PC-9 (cell line): ENCODE results near the gene PDE1C. TPM values are rescaled to one million over a fixed set of nuclear protein-coding genes. Genes with fewer than 3 reads are reported as not detected.

Experiments
- BruUV-seq: library from RNA; stranded (reverse); fragments of 400-500 nt; replicated peaks from 2 replicates; lab custom pipeline; 2021; lab: Mats Ljungman, UMichigan
- CTCF ChIA-PET: fragments of 300-600 bp; sonication (Branson Sonifier 250); formaldehyde crosslinking; loops from one replicate; lab custom pipeline; 2022; ENCODE audit warnings: antibody characterized with exemption; lab: Charles Lee
- POLR2A ChIA-PET: fragments of 300-600 bp; sonication (Branson Sonifier 250); formaldehyde crosslinking; loops from one replicate; lab custom pipeline; 2022; ENCODE audit warnings: antibody characterized with exemption; ENCODE audit not compliant: unreplicated experiment; lab: Charles Lee
- DNase-seq, 2 experiments: peaks; one replicate each; pipeline versions ENCODE4 v3.0.0 to v3.0.0-alpha.2; 2015 to 2022; ENCODE audit warnings: mixed read lengths in 1 of 2
- H2AFZ ChIP-seq: fragments of 200-600 bp; sonication (generic); 2 replicates; pipeline ENCODE4 v1.8.1; 2017; ENCODE audit warnings: antibody characterized with exemption
- H3F3A ChIP-seq: fragments of 200-600 bp; sonication (generic); 2 replicates; pipeline ENCODE4 v1.8.1; 2017; ENCODE audit warnings: antibody characterized with exemption, mild to moderate bottlenecking, low read depth; ENCODE audit not compliant: insufficient read depth
- H3K27ac ChIP-seq: fragments of 200-600 bp; sonication (generic); 2 replicates; pipeline ENCODE4 v1.6.1; 2016; ENCODE audit warnings: mixed run types
- H3K27me3 ChIP-seq: fragments of 200-600 bp; sonication (generic); 2 replicates; pipeline ENCODE4 v1.6.1; 2016; ENCODE audit warnings: low read depth, mixed run types; ENCODE audit not compliant: insufficient read depth
- H3K36me3 ChIP-seq: fragments of 200-600 bp; sonication (generic); 2 replicates; pipeline ENCODE4 v1.6.1; 2016; ENCODE audit warnings: low read depth, mixed run types
- H3K4me1 ChIP-seq: fragments of 200-600 bp; sonication (generic); replicated peaks from 2 replicates; pipeline ENCODE4 v1.6.1; 2016; ENCODE audit warnings: mixed run types; ENCODE audit not compliant: insufficient read depth
- H3K4me2 ChIP-seq: fragments of 200-600 bp; sonication (generic); 2 replicates; pipeline ENCODE4 v1.6.1; 2017; ENCODE audit warnings: mixed run types
- H3K4me3 ChIP-seq: fragments of 200-600 bp; sonication (generic); 2 replicates; pipeline ENCODE4 v1.6.1; 2016; ENCODE audit warnings: mixed run types
- H3K79me2 ChIP-seq: fragments of 200-600 bp; sonication (generic); 2 replicates; pipeline ENCODE4 v1.6.1; 2017; ENCODE audit warnings: low read depth, mixed run types
- H3K9me2 ChIP-seq: fragments of 200-600 bp; sonication (generic); 2 replicates; pipeline ENCODE4 v1.8.1; 2017; ENCODE audit warnings: mild to moderate bottlenecking; ENCODE audit not compliant: insufficient read depth
- H3K9me3 ChIP-seq: fragments of 200-600 bp; sonication (generic); 2 replicates; pipeline ENCODE4 v1.8.1; 2016; ENCODE audit warnings: low read depth; ENCODE audit not compliant: insufficient read depth
- H4K20me1 ChIP-seq: fragments of 200-600 bp; sonication (generic); 2 replicates; pipeline ENCODE4 v1.8.1; 2017; ENCODE audit not compliant: insufficient read depth
- CTCF ChIP-seq: fragments of 200-600 bp; sonication (generic); conservative IDR thresholded peaks from 2 replicates; pipeline ENCODE4 v1.6.1; 2017; ENCODE audit warnings: mixed run types, antibody characterized with exemption, mild to moderate bottlenecking, moderate library complexity
- EZH2 ChIP-seq: fragments of 200-600 bp; sonication (generic); IDR thresholded peaks from 2 replicates; pipeline ENCODE4 v1.8.0; 2017; ENCODE audit warnings: antibody characterized with exemption, low read depth
- intact Hi-C: fragments of 100-400 bp; cut with micrococcal nuclease; formaldehyde crosslinking; loops from one replicate; pipeline ENCODE4 v1.10.0; 2022; ENCODE audit not compliant: unreplicated experiment
- total RNA-seq: library from RNA; stranded (reverse); gene quantifications from 2 replicates; pipeline ENCODE4 v1.2.3, GENCODE V29; 2021

The PDE1C gene
- total RNA-seq, 1 experiment from 2014 or later, result 1.7 TPM

- Histone ChIP-seq H3K27me3 (no peaks in the 10 kb centered on the region), H3K79me2 (no peaks in the 10 kb centered on the region), H3F3A (no peaks in the 10 kb centered on the region), H4K20me1 (no peaks in the 10 kb centered on the region), H2AFZ (no peak overlapping the region), H3K9me2 (no peaks in the 10 kb centered on the region), H3K4me3 (no peak overlapping the region), H3K36me3 (no peaks in the 10 kb centered on the region), H3K9me3 (no peaks in the 10 kb centered on the region), H3K4me2 (no peak overlapping the region), H3K4me1 (no peaks in the 10 kb centered on the region), H3K27ac (no peak overlapping the region)
- BruUV-seq, result no TSS peak
- TF ChIP-seq EZH2 (no peak), CTCF (no peak)
- CTCF ChIA-PET, result no interaction called here
- POLR2A ChIA-PET, result no interaction called here
- no peak for DNase-seq
- intact Hi-C loops, result no loop called here
Measured at GRCh38 chr7:32103361-32103760, 33.2 kb upstream of the PDE1C start.

GRCh38 chr7:32102432-32102873 lies 32.2 kb upstream of the PDE1C start:
- CTCF ChIA-PET, result no interaction called here

GRCh38 chr7:32100407-32100907 lies 30.2 kb upstream of the PDE1C start:
- H3K9me2 ChIP-seq, result no peaks in the 10 kb centered on the region
- POLR2A ChIA-PET, result no interaction called here
- no peak overlapping the region for H3K4me3 ChIP-seq
- no peaks in the 10 kb centered on the region for H3K4me1 ChIP-seq
- H3K36me3 ChIP-seq, result no peaks in the 10 kb centered on the region
- DNase-seq, result no peak
- no peak overlapping the region for H2AFZ ChIP-seq
- BruUV-seq, result no TSS peak
- intact Hi-C loops, result no loop called here
- CTCF ChIA-PET, result no interaction called here
- no peak overlapping the region for H3K27ac ChIP-seq
- no peaks in the 10 kb centered on the region for H3F3A ChIP-seq
- no peak overlapping the region for H3K4me2 ChIP-seq
- H4K20me1 ChIP-seq, result no peaks in the 10 kb centered on the region
- TF ChIP-seq EZH2, result no peak
- H3K9me3 ChIP-seq, result no peaks in the 10 kb centered on the region
- H3K79me2 ChIP-seq, result no peaks in the 10 kb centered on the region
- H3K27me3 ChIP-seq, result no peaks in the 10 kb centered on the region

More at GRCh38 chr7:32102432-32102873, 32.2 kb upstream of the PDE1C start:
- H3K9me3 ChIP-seq, result no peaks in the 10 kb centered on the region
- no peak for DNase-seq
- H3K27ac ChIP-seq, result no peak overlapping the region
- POLR2A ChIA-PET, result no interaction called here
- intact Hi-C loops, result no loop called here
- H3K36me3 ChIP-seq, result no peaks in the 10 kb centered on the region
- no peak overlapping the region for H3K4me2 ChIP-seq
- no peaks in the 10 kb centered on the region for H3K9me2 ChIP-seq
- BruUV-seq, result no TSS peak
- H3K27me3 ChIP-seq, result no peaks in the 10 kb centered on the region
- H3K4me1 ChIP-seq, result no peaks in the 10 kb centered on the region
- H2AFZ ChIP-seq, result no peak overlapping the region
- no peak overlapping the region for H3K4me3 ChIP-seq
- TF ChIP-seq EZH2 (no peak), CTCF (no peak)
- no peaks in the 10 kb centered on the region for H4K20me1 ChIP-seq
- no peaks in the 10 kb centered on the region for H3F3A ChIP-seq
- no peaks in the 10 kb centered on the region for H3K79me2 ChIP-seq

GRCh38 chr7:32094516-32094915 lies 24.3 kb upstream of the PDE1C start:
- H2AFZ ChIP-seq, result no peak overlapping the region
- intact Hi-C loops, result no loop called here
- no peaks in the 10 kb centered on the region for H3K4me1 ChIP-seq
- H4K20me1 ChIP-seq, result no peaks in the 10 kb centered on the region
- H3K4me3 ChIP-seq, result no peak overlapping the region
- H3K27me3 ChIP-seq, result no peaks in the 10 kb centered on the region
- H3K27ac ChIP-seq, result no peak overlapping the region
- no peaks in the 10 kb centered on the region for H3F3A ChIP-seq
- ChIA-PET POLR2A (no interaction called here), CTCF (no interaction called here)
- H3K4me2 ChIP-seq, result no peak overlapping the region
- BruUV-seq, result no TSS peak
- TF ChIP-seq CTCF, result no peak
- TF ChIP-seq EZH2, result no peak
- H3K9me3 ChIP-seq, result no peaks in the 10 kb centered on the region
- no peaks in the 10 kb centered on the region for H3K9me2 ChIP-seq
- DNase-seq, result no peak
- no peaks in the 10 kb centered on the region for H3K79me2 ChIP-seq
- H3K36me3 ChIP-seq, result no peaks in the 10 kb centered on the region
